NCI-H1048 (cell line): ENCODE data around the gene SPACA7.

Experiments
- DNase-seq: peaks from one replicate; lab custom pipeline; 2025; lab: John Stamatoyannopoulos, UW

The SPACA7 gene

GRCh38 chr13:112465251-112466131 is 89.3 kb downstream of the SPACA7 start:
- DNase-seq: no peak

GRCh38 chr13:112466132-112467058 is 90.2 kb downstream of the SPACA7 start:
- DNase-seq: no peak

GRCh38 chr13:112467236-112467635 is 91.1 kb downstream of the SPACA7 start:
- DNase-seq: no peak

GRCh38 chr13:112468069-112468468 is 91.9 kb downstream of the SPACA7 start:
- no peak for DNase-seq

- DNase-seq: no peak
Measured at GRCh38 chr13:112469071-112469745, 93.1 kb downstream of the SPACA7 start.

GRCh38 chr13:112473818-112474217 is 97.7 kb downstream of the SPACA7 start:
- DNase-seq: no peak

- DNase-seq: no peak
Measured at GRCh38 chr13:112474869-112475268, 98.7 kb downstream of the SPACA7 start.

GRCh38 chr13:112475889-112476288 is 99.7 kb downstream of the SPACA7 start:
- DNase-seq: no peak

- DNase-seq: no peak
Measured at GRCh38 chr13:112477070-112477619, 101.0 kb downstream of the SPACA7 start.

GRCh38 chr13:112479389-112479788 is 103.2 kb downstream of the SPACA7 start:
- no peak for DNase-seq

GRCh38 chr13:112481458-112481857 is 105.3 kb downstream of the SPACA7 start:
- no peak for DNase-seq

GRCh38 chr13:112483299-112483698 is 107.1 kb downstream of the SPACA7 start:
- no peak for DNase-seq
